Uterus (tissue), 2 donors: ENCODE measurements around the gene HRK.

Source experiments
- CTCF ChIP-seq, 4 experiments: fragments of 200-600 bp in 2 of 4; fragments of 450-650 bp in 2 of 4; sonication (generic) in 2 of 4; IDR thresholded peaks; one replicate each; pipeline ENCODE4 v1.5.1; 2016 to 2019; ENCODE audit warnings: antibody characterized with exemption in 4 of 4, mild to moderate bottlenecking in 2 of 4, moderate library complexity in 1 of 4
- POLR2A ChIP-seq, 2 donors: fragments of 450-650 bp; IDR thresholded peaks; one replicate each; pipeline ENCODE4 v1.6.1; 2016; ENCODE audit warnings: antibody characterized with exemption in 2 of 2, mild to moderate bottlenecking in 1 of 2, moderate library complexity in 1 of 2

DNA sequence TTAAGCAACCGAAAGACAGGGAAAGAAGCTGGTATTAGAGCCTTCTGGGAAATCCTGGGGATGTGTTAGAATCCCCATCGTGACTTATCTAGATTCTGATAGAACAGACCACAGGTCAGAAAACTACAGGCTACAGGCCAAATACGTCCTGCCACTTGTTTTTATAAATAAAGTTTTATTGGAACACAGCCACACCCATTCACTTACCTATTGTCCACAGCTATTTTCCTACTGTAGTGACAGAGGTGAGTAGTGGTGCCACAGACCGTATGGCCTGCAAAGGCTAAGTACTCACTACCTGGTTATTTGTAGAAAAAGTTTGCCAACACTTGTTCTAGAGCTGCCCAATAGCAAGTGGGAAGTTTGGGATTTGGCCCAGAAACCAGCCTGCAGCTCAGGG lies 53.8 kb downstream of the HRK start:
- no peak for TF ChIP-seq CTCF (IDR thresholded peaks at IDR 0.05)
- no peak for TF ChIP-seq POLR2A (IDR thresholded peaks at IDR 0.05)
